ENCODE measurements around the gene MUC5AC. TPM values are rescaled to one million over a fixed set of nuclear protein-coding genes. Genes with fewer than 3 reads are reported as not detected.

Gene MUC5AC
- polyA plus RNA-seq, 1 donor from 2014 or later: not detected

- Histone ChIP-seq H3K36me3 (ENCODE audit: insufficient read depth, low read length) (no peaks in the 10 kb centered on the region), H3K4me2 (ENCODE audit: low read length) (no peak overlapping the region), H3K27me3 (ENCODE audit: insufficient read depth, low read depth, low read length) (no peaks in the 10 kb centered on the region), H3F3A (ENCODE audit: insufficient read depth, low read length, poor library complexity, severe bottlenecking) (no peaks in the 10 kb centered on the region), H2AFZ (ENCODE audit: low read depth, low read length) (no peak overlapping the region), H3K9me3 (ENCODE audit: low read length) (no peaks in the 10 kb centered on the region), H3K79me2 (replicated peaks; ENCODE audit: insufficient read depth, low read length) (no peaks in the 10 kb centered on the region), H3K4me3 (ENCODE audit: low read length) (no peak overlapping the region), H4K20me1 (ENCODE audit: insufficient read depth) (no peaks in the 10 kb centered on the region), H3K9ac (ENCODE audit: low read length) (no peak overlapping the region), H3K27ac (ENCODE audit: low read length) (no peak overlapping the region), H3K9me2 (ENCODE audit: insufficient read depth, low read length) (no peaks in the 10 kb centered on the region)
- TF ChIP-seq EP300 (conservative IDR thresholded peaks at IDR 0.05; ENCODE audit: poor library complexity, severe bottlenecking) (no peak), SMC3 (conservative IDR thresholded peaks at IDR 0.05; ENCODE audit: poor library complexity) (no peak), MXI1 (conservative IDR thresholded peaks at IDR 0.05; ENCODE audit: poor library complexity, severe bottlenecking) (no peak), POLR2AphosphoS5 (IDR thresholded peaks at IDR 0.05) (no peak), REST (IDR thresholded peaks at IDR 0.05; ENCODE audit: borderline replicate concordance) (no peak)
- TF ChIP-seq, protein P1, sequence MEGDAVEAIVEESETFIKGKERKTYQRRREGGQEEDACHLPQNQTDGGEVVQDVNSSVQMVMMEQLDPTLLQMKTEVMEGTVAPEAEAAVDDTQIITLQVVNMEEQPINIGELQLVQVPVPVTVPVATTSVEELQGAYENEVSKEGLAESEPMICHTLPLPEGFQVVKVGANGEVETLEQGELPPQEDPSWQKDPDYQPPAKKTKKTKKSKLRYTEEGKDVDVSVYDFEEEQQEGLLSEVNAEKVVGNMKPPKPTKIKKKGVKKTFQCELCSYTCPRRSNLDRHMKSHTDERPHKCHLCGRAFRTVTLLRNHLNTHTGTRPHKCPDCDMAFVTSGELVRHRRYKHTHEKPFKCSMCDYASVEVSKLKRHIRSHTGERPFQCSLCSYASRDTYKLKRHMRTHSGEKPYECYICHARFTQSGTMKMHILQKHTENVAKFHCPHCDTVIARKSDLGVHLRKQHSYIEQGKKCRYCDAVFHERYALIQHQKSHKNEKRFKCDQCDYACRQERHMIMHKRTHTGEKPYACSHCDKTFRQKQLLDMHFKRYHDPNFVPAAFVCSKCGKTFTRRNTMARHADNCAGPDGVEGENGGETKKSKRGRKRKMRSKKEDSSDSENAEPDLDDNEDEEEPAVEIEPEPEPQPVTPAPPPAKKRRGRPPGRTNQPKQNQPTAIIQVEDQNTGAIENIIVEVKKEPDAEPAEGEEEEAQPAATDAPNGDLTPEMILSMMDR (IDR thresholded peaks at IDR 0.05; ENCODE audit: poor library complexity, severe bottlenecking): no peak
Observed at GRCh38 chr11:1108246-1108900, 49.4 kb upstream of the MUC5AC start.

- no peak overlapping the region for H3K4me2 ChIP-seq (ENCODE audit: low read length)
- no peak overlapping the region for H3K27ac ChIP-seq (ENCODE audit: low read length)
- no peaks in the 10 kb centered on the region for H3K27me3 ChIP-seq (ENCODE audit: insufficient read depth, low read depth, low read length)
- no peaks in the 10 kb centered on the region for H3K9me2 ChIP-seq (ENCODE audit: insufficient read depth, low read length)
- H3K9me3 ChIP-seq (ENCODE audit: low read length): no peaks in the 10 kb centered on the region
- H4K20me1 ChIP-seq (ENCODE audit: insufficient read depth): no peaks in the 10 kb centered on the region
- H3F3A ChIP-seq (ENCODE audit: insufficient read depth, low read length, poor library complexity, severe bottlenecking): no peaks in the 10 kb centered on the region
- H3K79me2 ChIP-seq (replicated peaks; ENCODE audit: insufficient read depth, low read length): no peaks in the 10 kb centered on the region
- no peak overlapping the region for H3K9ac ChIP-seq (ENCODE audit: low read length)
- H3K4me3 ChIP-seq (ENCODE audit: low read length): no peak overlapping the region
- H2AFZ ChIP-seq (ENCODE audit: low read depth, low read length): no peak overlapping the region
- H3K36me3 ChIP-seq (ENCODE audit: insufficient read depth, low read length): no peaks in the 10 kb centered on the region
- TF ChIP-seq MXI1 (conservative IDR thresholded peaks at IDR 0.05; ENCODE audit: poor library complexity, severe bottlenecking): no peak
- no peak for TF ChIP-seq SMC3 (conservative IDR thresholded peaks at IDR 0.05; ENCODE audit: poor library complexity)
- TF ChIP-seq, protein P1 (IDR thresholded peaks at IDR 0.05; ENCODE audit: poor library complexity, severe bottlenecking): no peak
Observed at GRCh38 chr11:1109101-1109917, 48.4 kb upstream of the MUC5AC start.
